ENCODE measurements around the gene LINGO3. TPM values are rescaled to one million over a fixed set of nuclear protein-coding genes. Genes with fewer than 3 reads are reported as not detected.

Gene LINGO3
- total RNA-seq, 2 donors from 2014 or later: not detected

DNA sequence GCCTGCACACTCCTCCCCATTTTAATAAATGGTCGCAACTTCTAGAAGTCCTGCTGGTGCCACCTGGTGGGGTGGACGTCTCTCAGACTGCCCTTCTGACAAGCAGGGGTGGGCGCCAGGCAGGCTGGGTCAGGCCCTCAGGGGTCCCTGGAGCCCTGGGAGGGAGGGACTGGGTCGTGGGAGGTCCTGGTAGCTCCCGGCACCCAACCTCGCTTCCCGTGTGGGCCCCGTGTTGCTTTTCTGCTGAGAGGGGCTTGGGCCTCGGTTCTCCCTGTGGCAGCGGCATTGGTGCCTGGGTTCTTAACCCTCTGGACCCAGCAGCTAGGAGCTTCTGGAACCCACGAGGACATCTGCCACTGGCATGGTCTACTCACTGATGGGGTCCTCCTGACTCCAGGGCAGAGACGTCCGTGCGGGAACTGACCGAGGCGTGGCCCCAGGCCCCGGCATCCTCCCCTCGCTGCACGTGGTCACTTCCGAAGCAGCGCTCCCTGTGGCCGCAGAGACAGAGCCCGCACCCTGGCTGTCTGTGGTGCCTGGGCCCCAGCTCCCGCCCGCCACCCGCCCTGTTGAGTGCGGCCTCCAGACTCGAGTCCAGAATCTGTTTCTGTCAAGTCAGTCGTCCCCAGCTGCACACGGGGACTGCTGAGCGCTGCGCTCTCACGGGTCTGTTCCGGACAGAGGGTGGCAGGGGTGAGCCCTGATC is 46.1 kb upstream of the LINGO3 start:
- DNase-seq (no peak), ATAC-seq (no peak)
- WGBS, 2 donors: 94 to 100% methylated on average over 2 to 34 of the region's 34 CpGs
- intact Hi-C loops (cut with DNase I): no loop called here
- H3K36me3 ChIP-seq (replicated peaks in 1 of 2; ENCODE audit: insufficient read depth in 1 of 2, low read depth in 2 of 2): no peaks in the 10 kb centered on the region
- H3K27me3 ChIP-seq: no peaks in the 10 kb centered on the region
- no peaks in the 10 kb centered on the region for H3K4me1 ChIP-seq
- H3K4me3 ChIP-seq: no peak overlapping the region
- no peaks in the 10 kb centered on the region for H3K9me3 ChIP-seq
- no peak overlapping the region for H3K27ac ChIP-seq
- no peak for TF ChIP-seq POLR2A (IDR thresholded peaks at IDR 0.05)
- TF ChIP-seq CTCF (IDR thresholded peaks at IDR 0.05): no peak

DNA sequence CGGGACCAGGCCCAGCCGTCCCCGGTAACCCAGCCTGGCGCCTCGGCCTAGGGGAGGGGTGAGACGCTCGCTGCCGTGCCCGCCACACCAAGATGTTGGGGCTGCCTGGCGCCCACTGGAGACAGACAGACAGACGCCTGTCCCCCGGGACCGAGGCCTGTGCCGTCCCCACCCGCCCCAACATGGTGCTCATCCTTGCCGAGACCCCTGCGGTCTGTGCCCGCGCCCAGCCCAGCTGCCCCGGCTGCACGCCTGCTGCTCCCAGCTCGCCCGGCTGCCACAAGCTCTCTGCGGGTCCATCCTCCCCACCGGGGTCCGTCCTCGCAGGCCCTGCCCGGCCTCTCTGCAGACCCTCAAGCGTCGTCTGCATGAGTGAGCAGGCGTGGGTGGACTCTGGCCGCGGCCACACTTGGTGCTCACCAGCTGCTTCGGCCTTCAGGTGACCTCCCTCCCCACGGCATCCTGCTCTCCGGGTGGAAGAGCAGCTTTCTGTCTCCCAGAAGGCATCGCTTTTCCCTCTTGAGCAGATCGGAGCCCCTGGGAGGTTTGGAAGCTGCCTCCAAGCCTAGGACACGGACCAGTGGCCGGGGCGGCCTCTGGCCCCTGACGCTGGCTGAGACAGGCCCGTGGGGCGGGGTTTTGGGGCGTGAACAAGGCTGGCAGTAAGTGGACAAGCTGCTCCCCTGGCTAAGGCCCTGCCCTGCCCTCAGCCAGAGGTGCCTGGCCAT is 45.4 kb upstream of the LINGO3 start:
- 92 to 95% methylated on average over 9 to 28 of the region's 45 CpGs for WGBS, 2 donors
- ATAC-seq (no peak), DNase-seq (no peak)
- Histone ChIP-seq H3K27me3 (no peaks in the 10 kb centered on the region), H3K4me3 (no peak overlapping the region), H3K36me3 (replicated peaks in 1 of 2; ENCODE audit: insufficient read depth in 1 of 2, low read depth in 2 of 2) (no peaks in the 10 kb centered on the region), H3K9me3 (no peaks in the 10 kb centered on the region), H3K4me1 (no peaks in the 10 kb centered on the region), H3K27ac (no peak overlapping the region)
- intact Hi-C loops (cut with DNase I): no loop called here
- TF ChIP-seq POLR2A (IDR thresholded peaks at IDR 0.05) (no peak), CTCF (IDR thresholded peaks at IDR 0.05) (no peak)

DNA sequence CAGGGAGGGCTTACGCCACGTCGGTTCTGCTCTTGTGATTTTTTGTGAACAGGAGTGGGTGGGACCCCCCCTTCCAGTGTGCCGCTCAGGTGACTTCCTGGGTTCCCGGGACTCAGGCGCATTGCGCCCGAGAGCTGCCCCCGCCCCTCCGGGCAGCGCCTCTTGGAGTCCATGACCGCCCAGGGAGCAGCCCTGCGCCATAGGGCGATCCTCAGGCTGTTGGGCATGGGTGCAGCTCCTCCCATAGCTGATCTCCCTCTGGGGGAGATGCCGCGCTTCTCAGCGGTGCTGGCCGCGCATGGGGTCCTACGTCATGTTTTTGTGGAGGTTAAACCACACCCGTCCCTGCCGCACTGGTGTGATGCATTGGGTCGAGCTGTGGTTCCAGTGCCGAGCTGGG is 44.2 kb upstream of the LINGO3 start:
- DNase-seq (no peak), ATAC-seq (no peak)
- Histone ChIP-seq H3K4me1 (no peaks in the 10 kb centered on the region), H3K27me3 (no peaks in the 10 kb centered on the region), H3K9me3 (no peaks in the 10 kb centered on the region), H3K27ac (no peak overlapping the region), H3K36me3 (replicated peaks in 1 of 2; ENCODE audit: insufficient read depth in 1 of 2, low read depth in 2 of 2) (no peaks in the 10 kb centered on the region), H3K4me3 (no peak overlapping the region)
- 70 to 95% methylated on average over 2 to 22 of the region's 24 CpGs for WGBS, 2 donors
- TF ChIP-seq POLR2A (IDR thresholded peaks at IDR 0.05) (no peak), CTCF (IDR thresholded peaks at IDR 0.05) (no peak)
- intact Hi-C loops (cut with DNase I): no loop called here

- intact Hi-C loops (cut with DNase I): no loop called here
- no peak overlapping the region for H3K27ac ChIP-seq
- no peak for ATAC-seq
- H3K36me3 ChIP-seq (replicated peaks in 1 of 2; ENCODE audit: insufficient read depth in 1 of 2, low read depth in 2 of 2): no peaks in the 10 kb centered on the region
- WGBS, 2 donors: 92% methylated on average over 23 of the region's 28 CpGs; no CpG with 5 or more reads in 1 of the 2 donors
- DNase-seq: no peak
- no peaks in the 10 kb centered on the region for H3K9me3 ChIP-seq
- no peak overlapping the region for H3K4me3 ChIP-seq
- H3K27me3 ChIP-seq: no peaks in the 10 kb centered on the region
- H3K4me1 ChIP-seq: no peaks in the 10 kb centered on the region
- TF ChIP-seq POLR2A (IDR thresholded peaks at IDR 0.05) (no peak), CTCF (IDR thresholded peaks at IDR 0.05) (no peak)
Measured at GRCh38 chr19:2351591-2351990, 43.6 kb upstream of the LINGO3 start.
